IPS-20b (cell line): ENCODE data around the gene ABCD4.
A peak's percentile ranks its signal among the peaks of the same experiment; 100 is the strongest.

Experiments
- H3K27ac ChIP-seq: one replicate; pipeline ENCODE4 v1.5.1; 2013; ENCODE audit warnings: low read length
- H3K27me3 ChIP-seq: 2 replicates; pipeline ENCODE4 v1.6.1; 2013; ENCODE audit warnings: mild to moderate bottlenecking, low read length, inconsistent platforms; ENCODE audit not compliant: insufficient read depth
- H3K36me3 ChIP-seq: 2 replicates; pipeline ENCODE4 v1.6.1; 2013; ENCODE audit warnings: low read depth, mild to moderate bottlenecking, inconsistent platforms, low read length, moderate library complexity; ENCODE audit not compliant: insufficient read depth
- H3K4me1 ChIP-seq: 2 replicates; pipeline ENCODE4 v1.6.1; 2013; ENCODE audit warnings: mild to moderate bottlenecking, control low read depth, inconsistent platforms, low read length, moderate library complexity; ENCODE audit not compliant: insufficient read depth
- H3K4me3 ChIP-seq: 2 replicates; pipeline ENCODE4 v1.5.1; 2013; ENCODE audit warnings: mild to moderate bottlenecking, low read length, inconsistent platforms
- H3K9ac ChIP-seq: 2 replicates; pipeline ENCODE4 v1.6.1; 2013; ENCODE audit warnings: low read depth, mild to moderate bottlenecking, inconsistent platforms, low read length, moderate library complexity
- H3K9me3 ChIP-seq: 2 replicates; pipeline ENCODE4 v1.6.1; 2013; ENCODE audit warnings: mild to moderate bottlenecking, low read depth, low read length, inconsistent platforms; ENCODE audit not compliant: insufficient read depth

The ABCD4 gene

DNA sequence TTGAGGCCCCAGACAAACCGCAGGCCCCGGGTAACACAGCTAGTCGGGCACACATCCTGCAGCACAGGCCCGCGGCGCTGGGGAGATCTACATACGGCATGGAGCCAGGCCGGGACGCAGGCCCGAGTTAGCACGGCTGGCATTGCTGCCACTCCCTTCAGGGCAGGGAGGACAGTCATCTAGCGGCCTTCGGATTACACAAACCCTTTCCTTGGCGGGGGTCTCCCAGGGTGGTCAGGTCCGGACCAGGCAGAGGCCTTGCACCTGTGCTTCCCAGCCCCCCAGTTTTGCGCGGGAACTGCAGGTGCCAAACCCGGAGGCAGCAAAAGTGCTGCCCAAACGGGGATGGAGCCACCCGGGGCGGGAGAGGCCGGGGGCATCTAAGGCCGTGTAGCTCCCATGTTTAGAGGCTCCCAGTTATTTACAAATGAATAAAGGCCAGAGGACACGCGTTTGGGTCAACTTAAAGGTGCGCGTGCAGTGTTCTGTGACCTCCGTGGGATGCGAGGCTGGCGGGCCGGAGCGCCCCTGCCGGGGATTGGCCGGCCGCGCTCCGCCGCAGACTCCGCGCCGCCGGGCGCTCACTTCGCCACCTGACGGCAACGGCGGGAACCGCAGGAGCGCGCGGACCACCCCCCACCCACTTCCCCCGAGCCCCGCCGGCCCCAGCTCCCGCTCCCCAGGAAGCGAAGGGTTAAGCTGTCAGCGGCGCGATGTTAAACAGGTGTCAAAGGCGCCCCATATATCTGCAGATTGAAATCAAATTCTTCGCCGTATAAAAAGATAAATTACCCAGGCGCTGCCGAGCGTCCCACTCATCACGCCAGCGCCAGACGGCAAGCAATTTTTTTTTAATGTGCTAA, 45.4 kb downstream of the ABCD4 start:
- H3K9me3 ChIP-seq: no peaks in the 10 kb centered on the region
- no peaks in the 10 kb centered on the region for H3K36me3 ChIP-seq
- peaks cover 59% of the 10 kb centered on the region for H3K27me3 ChIP-seq
- H3K27ac ChIP-seq: no peak overlapping the region
- H3K9ac ChIP-seq: no peak overlapping the region
- H3K4me1 ChIP-seq: no peaks in the 10 kb centered on the region
- H3K4me3 ChIP-seq: peak overlapping the region; percentile 78; the same call in 1 of the 2 replicates

DNA sequence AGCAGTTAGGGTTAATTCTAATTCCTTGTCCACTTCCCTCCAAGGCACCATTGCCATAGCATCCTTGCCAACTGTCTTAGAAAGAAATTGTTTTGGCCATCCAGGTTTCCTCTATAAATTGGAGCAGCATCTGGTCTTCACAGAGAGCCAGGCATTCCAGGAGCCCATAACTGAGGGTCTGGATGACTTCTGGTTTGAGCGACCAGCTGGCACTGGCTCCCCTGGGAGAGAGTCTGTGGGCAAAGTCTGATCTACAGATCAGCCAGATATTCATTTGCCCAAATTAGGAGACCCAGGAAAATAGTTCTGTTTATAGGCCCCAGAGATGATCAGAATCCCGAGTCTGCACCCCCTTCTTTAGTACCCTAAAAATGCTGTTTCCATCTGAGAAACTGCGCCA, 47.5 kb downstream of the ABCD4 start:
- Histone ChIP-seq H3K27ac (no peak overlapping the region), H3K36me3 (no peaks in the 10 kb centered on the region), H3K27me3 (peaks cover 63% of the 10 kb centered on the region), H3K4me3 (no peak overlapping the region), H3K9me3 (no peaks in the 10 kb centered on the region), H3K9ac (no peak overlapping the region), H3K4me1 (no peaks in the 10 kb centered on the region)

GRCh38 chr14:74249433-74250375, 53.0 kb downstream of the ABCD4 start:
- Histone ChIP-seq H3K9ac (no peak overlapping the region), H3K4me1 (peaks cover 5% of the 10 kb centered on the region; the same call in 1 of the 2 replicates), H3K27ac (no peak overlapping the region), H3K4me3 (no peak overlapping the region), H3K36me3 (no peaks in the 10 kb centered on the region), H3K9me3 (no peaks in the 10 kb centered on the region), H3K27me3 (peaks cover 44% of the 10 kb centered on the region)

GRCh38 chr14:74248017-74248416, 54.7 kb downstream of the ABCD4 start:
- H3K4me1 ChIP-seq: peaks cover 13% of the 10 kb centered on the region
- H3K9me3 ChIP-seq: no peaks in the 10 kb centered on the region
- no peak overlapping the region for H3K4me3 ChIP-seq
- H3K27ac ChIP-seq: no peak overlapping the region
- H3K9ac ChIP-seq: no peak overlapping the region
- no peaks in the 10 kb centered on the region for H3K36me3 ChIP-seq
- H3K27me3 ChIP-seq: peaks cover 55% of the 10 kb centered on the region

- H3K4me1 ChIP-seq: peaks cover 13% of the 10 kb centered on the region
Observed at GRCh38 chr14:74246542-74246941, 56.2 kb downstream of the ABCD4 start.

GRCh38 chr14:74245292-74245691, 57.4 kb downstream of the ABCD4 start:
- Histone ChIP-seq H3K9ac (no peak overlapping the region), H3K9me3 (no peaks in the 10 kb centered on the region), H3K4me1 (peaks cover 13% of the 10 kb centered on the region), H3K27me3 (peaks cover 74% of the 10 kb centered on the region), H3K4me3 (no peak overlapping the region), H3K27ac (no peak overlapping the region), H3K36me3 (no peaks in the 10 kb centered on the region)

More at GRCh38 chr14:74246542-74246941, 56.2 kb downstream of the ABCD4 start:
- H3K9me3 ChIP-seq: no peaks in the 10 kb centered on the region
- no peak overlapping the region for H3K4me3 ChIP-seq
- no peak overlapping the region for H3K9ac ChIP-seq
- H3K27me3 ChIP-seq: peaks cover 62% of the 10 kb centered on the region
- no peaks in the 10 kb centered on the region for H3K36me3 ChIP-seq
- H3K27ac ChIP-seq: no peak overlapping the region

GRCh38 chr14:74244115-74244514, 58.6 kb downstream of the ABCD4 start:
- H3K27me3 ChIP-seq: peaks cover 86% of the 10 kb centered on the region
- no peak overlapping the region for H3K9ac ChIP-seq
- H3K9me3 ChIP-seq: no peaks in the 10 kb centered on the region
- no peak overlapping the region for H3K4me3 ChIP-seq
- H3K4me1 ChIP-seq: peaks cover 13% of the 10 kb centered on the region
- no peak overlapping the region for H3K27ac ChIP-seq
- no peaks in the 10 kb centered on the region for H3K36me3 ChIP-seq

GRCh38 chr14:74243051-74243450, 59.7 kb downstream of the ABCD4 start:
- Histone ChIP-seq H3K27me3 (peaks cover 96% of the 10 kb centered on the region), H3K4me1 (peaks cover 13% of the 10 kb centered on the region), H3K9me3 (no peaks in the 10 kb centered on the region), H3K27ac (no peak overlapping the region), H3K9ac (no peak overlapping the region), H3K4me3 (no peak overlapping the region), H3K36me3 (no peaks in the 10 kb centered on the region)

DNA sequence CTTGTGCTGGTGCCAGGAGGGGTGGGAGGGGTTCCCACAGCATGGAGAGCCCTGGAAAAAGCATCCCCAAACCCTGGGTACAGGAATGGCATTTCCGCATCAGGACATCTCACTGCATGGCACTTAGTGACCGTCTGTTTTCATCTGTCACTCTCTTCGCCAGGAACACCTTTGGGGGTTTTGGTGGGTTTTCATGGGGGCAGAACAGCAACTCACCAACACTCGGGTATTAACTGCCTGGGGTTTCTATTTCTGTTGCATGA, 60.0 kb downstream of the ABCD4 start:
- no peak overlapping the region for H3K9ac ChIP-seq
- peaks cover 13% of the 10 kb centered on the region for H3K4me1 ChIP-seq
- H3K36me3 ChIP-seq: no peaks in the 10 kb centered on the region
- H3K9me3 ChIP-seq: no peaks in the 10 kb centered on the region
- H3K27ac ChIP-seq: no peak overlapping the region
- H3K4me3 ChIP-seq: no peak overlapping the region
- peaks cover 100% of the 10 kb centered on the region for H3K27me3 ChIP-seq

GRCh38 chr14:74242021-74242779, 60.5 kb downstream of the ABCD4 start:
- peaks cover 13% of the 10 kb centered on the region for H3K4me1 ChIP-seq
- H3K9ac ChIP-seq: no peak overlapping the region
- no peak overlapping the region for H3K27ac ChIP-seq
- peaks cover 100% of the 10 kb centered on the region for H3K27me3 ChIP-seq
- no peaks in the 10 kb centered on the region for H3K9me3 ChIP-seq
- no peaks in the 10 kb centered on the region for H3K36me3 ChIP-seq
- H3K4me3 ChIP-seq: peak overlapping the region; percentile 47; the same call in 1 of the 2 replicates

DNA sequence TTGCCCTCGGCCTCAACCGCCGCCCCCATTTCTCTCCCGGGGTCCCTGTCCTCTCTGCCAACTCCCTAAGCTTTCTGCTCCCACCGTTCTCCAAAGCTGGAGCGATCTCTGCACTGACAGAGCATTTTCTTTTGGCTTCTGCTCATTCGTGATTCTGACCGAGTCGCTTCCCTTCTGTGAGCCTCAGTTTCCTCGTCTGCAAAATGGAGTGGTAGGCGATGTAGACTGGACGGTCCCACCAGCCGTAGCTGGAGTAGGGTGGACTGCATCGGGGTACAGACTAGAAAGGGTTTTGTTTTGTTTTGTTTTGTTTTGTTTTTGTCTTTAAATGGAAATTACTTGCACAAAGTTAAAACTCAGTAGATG, 61.1 kb downstream of the ABCD4 start:
- H3K9ac ChIP-seq: no peak overlapping the region
- no peaks in the 10 kb centered on the region for H3K36me3 ChIP-seq
- peaks cover 100% of the 10 kb centered on the region for H3K27me3 ChIP-seq
- no peak overlapping the region for H3K27ac ChIP-seq
- H3K4me3 ChIP-seq: peak overlapping the region; percentile 47; the same call in 1 of the 2 replicates
- no peaks in the 10 kb centered on the region for H3K9me3 ChIP-seq
- peaks cover 11% of the 10 kb centered on the region for H3K4me1 ChIP-seq
